ENCODE measurements around the gene PPT1. TPM values are rescaled to one million over a fixed set of nuclear protein-coding genes. Genes with fewer than 3 reads are reported as not detected.

Gene PPT1
- total RNA-seq, 1 experiment from 2014 or later: 154 TPM

DNA sequence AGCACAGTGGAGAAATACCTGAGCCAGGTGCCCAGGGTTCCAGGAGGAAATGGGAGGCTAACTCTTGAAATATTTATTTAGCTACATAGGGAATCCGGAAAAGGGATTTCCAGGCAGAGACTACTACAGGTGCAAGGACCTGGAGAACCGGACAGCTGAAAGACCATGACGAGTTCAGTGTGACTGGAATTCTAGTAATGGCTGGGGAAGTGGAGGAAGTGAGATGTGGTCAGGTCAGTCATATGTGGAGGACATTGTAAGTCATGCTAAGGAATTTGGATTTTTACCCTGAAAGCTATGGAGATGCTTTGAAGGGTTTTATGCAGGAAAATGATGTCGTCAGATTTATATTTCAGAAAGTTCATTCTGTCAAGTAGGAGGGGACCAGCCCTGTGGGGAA, 54.7 kb downstream of the PPT1 start:
- Histone ChIP-seq H3F3A (ENCODE audit: insufficient read depth, low read depth) (peaks cover 45% of the 10 kb centered on the region), H3K79me2 (ENCODE audit: low read depth) (peaks cover 68% of the 10 kb centered on the region), H3K9me2 (ENCODE audit: insufficient read depth) (no peaks in the 10 kb centered on the region), H3K9me3 (ENCODE audit: insufficient read depth, low read depth) (no peaks in the 10 kb centered on the region), H3K4me3 (peak overlapping the region; percentile 19; the same call in 1 of the 2 replicates), H3K4me2 (peak overlapping the region; percentile 99), H3K27me3 (ENCODE audit: insufficient read depth, low read depth) (no peaks in the 10 kb centered on the region), H2AFZ (no peak overlapping the region), H3K27ac (no peak overlapping the region), H4K20me1 (ENCODE audit: insufficient read depth) (peaks cover 40% of the 10 kb centered on the region), H3K4me1 (replicated peaks; ENCODE audit: insufficient read depth) (peaks cover 36% of the 10 kb centered on the region), H3K36me3 (ENCODE audit: low read depth) (peaks cover 18% of the 10 kb centered on the region; the same call in 1 of the 2 replicates)
- ChIA-PET POLR2A (ENCODE audit: unreplicated experiment) (no interaction called here), CTCF (interaction anchor here (0.6 kb wide), 1 partner anchor 80 kb away, joined by 3 read pairs; no protein-coding TSS in a partner anchor)
- no peak for DNase-seq
- TF ChIP-seq, protein P1, sequence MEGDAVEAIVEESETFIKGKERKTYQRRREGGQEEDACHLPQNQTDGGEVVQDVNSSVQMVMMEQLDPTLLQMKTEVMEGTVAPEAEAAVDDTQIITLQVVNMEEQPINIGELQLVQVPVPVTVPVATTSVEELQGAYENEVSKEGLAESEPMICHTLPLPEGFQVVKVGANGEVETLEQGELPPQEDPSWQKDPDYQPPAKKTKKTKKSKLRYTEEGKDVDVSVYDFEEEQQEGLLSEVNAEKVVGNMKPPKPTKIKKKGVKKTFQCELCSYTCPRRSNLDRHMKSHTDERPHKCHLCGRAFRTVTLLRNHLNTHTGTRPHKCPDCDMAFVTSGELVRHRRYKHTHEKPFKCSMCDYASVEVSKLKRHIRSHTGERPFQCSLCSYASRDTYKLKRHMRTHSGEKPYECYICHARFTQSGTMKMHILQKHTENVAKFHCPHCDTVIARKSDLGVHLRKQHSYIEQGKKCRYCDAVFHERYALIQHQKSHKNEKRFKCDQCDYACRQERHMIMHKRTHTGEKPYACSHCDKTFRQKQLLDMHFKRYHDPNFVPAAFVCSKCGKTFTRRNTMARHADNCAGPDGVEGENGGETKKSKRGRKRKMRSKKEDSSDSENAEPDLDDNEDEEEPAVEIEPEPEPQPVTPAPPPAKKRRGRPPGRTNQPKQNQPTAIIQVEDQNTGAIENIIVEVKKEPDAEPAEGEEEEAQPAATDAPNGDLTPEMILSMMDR (conservative IDR thresholded peaks at IDR 0.05): no peak
- no TSS peak for BruUV-seq (replicated peaks)
- intact Hi-C loops (cut with micrococcal nuclease; ENCODE audit: unreplicated experiment): no loop called here

DNA sequence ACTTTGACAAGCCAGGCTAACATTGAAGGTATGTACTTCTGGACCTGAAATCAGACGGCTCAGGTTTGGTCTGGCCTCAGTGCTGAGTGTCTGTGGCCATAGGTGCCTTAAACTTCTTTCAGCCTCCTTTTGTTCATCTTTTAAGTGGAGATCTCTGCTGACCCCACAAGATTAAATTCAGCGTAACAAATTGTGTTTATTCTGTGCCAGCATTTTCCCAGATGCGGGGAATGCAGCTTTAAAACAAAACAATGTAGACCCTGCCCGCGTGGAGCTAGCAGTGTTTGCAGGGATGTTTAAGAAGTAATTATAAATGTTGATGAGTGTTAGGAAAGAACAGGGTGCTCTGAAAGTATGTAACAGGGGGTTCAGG, 55.6 kb downstream of the PPT1 start:
- Histone ChIP-seq H3K79me2 (ENCODE audit: low read depth) (peaks cover 59% of the 10 kb centered on the region), H3F3A (ENCODE audit: insufficient read depth, low read depth) (peaks cover 41% of the 10 kb centered on the region), H2AFZ (peak overlapping the region; percentile 79), H3K9me2 (ENCODE audit: insufficient read depth) (no peaks in the 10 kb centered on the region), H4K20me1 (ENCODE audit: insufficient read depth) (peaks cover 32% of the 10 kb centered on the region), H3K27me3 (ENCODE audit: insufficient read depth, low read depth) (no peaks in the 10 kb centered on the region), H3K36me3 (ENCODE audit: low read depth) (peaks cover 18% of the 10 kb centered on the region; the same call in 1 of the 2 replicates), H3K9me3 (ENCODE audit: insufficient read depth, low read depth) (no peaks in the 10 kb centered on the region), H3K4me3 (peak overlapping the region; percentile 99), H3K27ac (peak overlapping the region; percentile 30; the same call in 1 of the 2 replicates), H3K4me2 (peak overlapping the region; percentile 99), H3K4me1 (replicated peaks; ENCODE audit: insufficient read depth) (peaks cover 36% of the 10 kb centered on the region)
- no TSS peak for BruUV-seq (replicated peaks)
- ChIA-PET CTCF (no interaction called here), POLR2A (ENCODE audit: unreplicated experiment) (interaction anchor here (0.6 to 0.7 kb wide), 2 partner anchors 19 to 298 kb away, joined by 3 to 10 read pairs; no protein-coding TSS in a partner anchor)
- intact Hi-C loops (cut with micrococcal nuclease; ENCODE audit: unreplicated experiment): no loop called here
- no peak for DNase-seq
- TF ChIP-seq EZH2 (IDR thresholded peaks at IDR 0.05; ENCODE audit: low read depth): no peak
- TF ChIP-seq, protein P1 (conservative IDR thresholded peaks at IDR 0.05): no peak

DNA sequence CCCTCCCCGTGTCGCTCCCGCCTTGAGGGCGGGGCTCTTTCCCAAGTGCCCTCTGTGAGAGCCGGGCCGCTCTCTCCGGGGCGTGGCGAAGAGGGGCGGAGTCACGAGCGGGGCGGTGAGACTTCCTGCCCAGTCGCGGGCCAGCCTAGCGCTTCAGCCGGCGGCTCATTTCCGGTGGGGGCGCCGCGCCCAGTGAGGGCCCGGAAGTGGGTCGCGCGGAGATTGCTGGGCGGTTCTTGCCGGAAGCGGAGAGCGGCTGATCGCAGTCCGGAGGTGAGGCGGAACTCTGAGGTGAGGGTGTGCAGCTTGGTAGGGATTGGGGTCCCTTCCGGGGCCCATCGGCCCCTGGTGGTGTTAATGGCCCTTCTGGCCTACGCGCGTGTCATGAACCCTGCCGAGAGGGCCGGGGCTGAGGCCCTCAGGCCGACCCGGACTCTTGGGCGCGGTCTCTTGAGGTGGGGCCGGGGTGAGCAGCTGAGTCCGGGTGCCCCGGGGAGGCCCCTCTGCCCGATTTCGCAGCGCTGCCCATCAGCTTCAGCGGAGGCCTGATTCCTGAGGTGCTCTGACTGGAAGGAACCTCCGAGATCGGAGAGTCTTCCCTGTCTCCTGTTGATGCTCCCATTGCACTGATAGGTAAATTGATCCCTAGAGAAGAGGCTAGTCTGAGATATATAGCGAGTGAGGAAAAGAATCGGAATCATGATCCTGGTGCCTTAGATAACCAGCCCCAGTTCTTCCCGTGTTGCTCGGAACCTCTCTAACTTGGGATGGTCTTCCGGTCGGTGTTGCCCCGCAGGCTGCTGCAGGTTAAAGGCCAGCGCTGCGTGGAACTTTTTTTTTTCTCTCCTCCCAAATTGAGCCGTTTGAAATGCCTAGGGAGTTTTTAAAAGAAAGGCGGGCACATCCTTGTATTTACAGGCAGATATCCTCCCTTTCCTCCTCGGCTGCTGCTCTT, 56.3 kb downstream of the PPT1 start, which contains the start of gene CAP1:
TSS of gene CAP1 (plus strand) at position 219 of the 955 bp plus-strand sequence. CDS start 18,618 bp downstream, outside the sequence.
- intact Hi-C loops (cut with micrococcal nuclease; ENCODE audit: unreplicated experiment): loop anchor here (1.0 kb wide), 2 partner anchors 60 to 218 kb away; partner anchors contain the start of gene ZMPSTE24
- TSS peak; percentile 57 for BruUV-seq (replicated peaks)

More for the DNA sequence above, 56.3 kb downstream of the PPT1 start, which contains the start of gene CAP1:
- peaks cover 26% of the 10 kb centered on the region for H4K20me1 ChIP-seq (ENCODE audit: insufficient read depth)
- no peaks in the 10 kb centered on the region for H3K9me2 ChIP-seq (ENCODE audit: insufficient read depth)
- TF ChIP-seq, protein P1 (conservative IDR thresholded peaks at IDR 0.05): no peak
- TF ChIP-seq EZH2 (IDR thresholded peaks at IDR 0.05; ENCODE audit: low read depth): no peak
- peaks cover 36% of the 10 kb centered on the region for H3K4me1 ChIP-seq (replicated peaks; ENCODE audit: insufficient read depth)
- H3K79me2 ChIP-seq (ENCODE audit: low read depth): peaks cover 52% of the 10 kb centered on the region
- peak within 1 kb of the TSS; percentile 90 for H2AFZ ChIP-seq
- DNase-seq: peak; percentile 94 to 100
- peaks cover 18% of the 10 kb centered on the region; the same call in 1 of the 2 replicates for H3K36me3 ChIP-seq (ENCODE audit: low read depth)
- peak within 1 kb of the TSS; percentile 98 for H3K27ac ChIP-seq
- H3K27me3 ChIP-seq (ENCODE audit: insufficient read depth, low read depth): no peaks in the 10 kb centered on the region
- peaks cover 35% of the 10 kb centered on the region for H3F3A ChIP-seq (ENCODE audit: insufficient read depth, low read depth)
- H3K9me3 ChIP-seq (ENCODE audit: insufficient read depth, low read depth): no peaks in the 10 kb centered on the region
- CTCF ChIA-PET: interaction anchor here (0.5 to 0.6 kb wide), 2 partner anchors 40 to 201 kb away, joined by 3 read pairs; no protein-coding TSS in a partner anchor
- peak within 1 kb of the TSS; percentile 99 for H3K4me2 ChIP-seq
- peak within 1 kb of the TSS; percentile 99 for H3K4me3 ChIP-seq
- POLR2A ChIA-PET (ENCODE audit: unreplicated experiment): interaction anchor here (0.5 to 1.4 kb wide), 14 partner anchors 8 to 408 kb away, joined by 3 to 16 read pairs (median 6); partner anchors contain the start of genes MYCL and RLF

Measured in PC-9 (cell line).